Posterior cingulate gyrus (tissue), 11 donors: Measurements from ENCODE around the gene HERC5.
A peak's percentile ranks its signal among the peaks of the same experiment; 100 is the strongest.
"Not testable (repeated sequence)": the region's sequence is repeated elsewhere in the genome, so short reads cannot be mapped to it uniquely, and the experiment has no call there.

Experiments
- DNase-seq, 10 donors: peaks; one replicate each; pipeline versions ENCODE4 v3.0.0 to v3.0.0-alpha.2; 2020 to 2021; ENCODE audit warnings: mixed read lengths in 3 of 10
- intact Hi-C: fragments of 100-400 bp; cut with DNase I; formaldehyde crosslinking; loops from one replicate; pipeline ENCODE4 v1.15.1; 2023

HERC5 gene

DNA sequence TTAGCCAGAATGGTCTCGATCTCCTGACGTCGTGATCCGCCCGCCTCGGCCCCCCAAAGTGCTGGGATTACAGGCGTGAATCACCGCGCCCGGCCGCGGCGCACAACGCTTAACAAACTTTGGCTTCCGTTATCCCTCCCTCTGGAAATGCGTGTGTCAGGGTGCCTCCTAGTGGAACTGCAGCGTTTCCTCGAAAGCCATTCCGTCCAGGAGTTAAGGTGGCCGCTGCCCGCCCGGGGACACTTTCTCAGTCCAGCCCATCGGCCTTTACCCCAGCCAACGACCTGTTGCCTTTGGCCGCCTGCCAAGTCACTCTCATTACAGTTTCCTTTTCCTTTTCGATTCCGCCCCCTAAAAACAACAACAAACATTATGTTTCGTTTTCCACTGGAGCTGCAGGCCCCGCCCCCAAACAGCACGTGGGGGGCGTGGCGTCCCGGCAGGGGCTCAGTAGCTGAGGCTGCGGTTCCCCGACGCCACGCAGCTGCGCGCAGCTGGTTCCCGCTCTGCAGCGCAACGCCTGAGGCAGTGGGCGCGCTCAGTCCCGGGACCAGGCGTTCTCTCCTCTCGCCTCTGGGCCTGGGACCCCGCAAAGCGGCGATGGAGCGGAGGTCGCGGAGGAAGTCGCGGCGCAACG is at the start of gene HERC5:
HERC5 (plus strand) TSS at position 450 of the 637 bp plus-strand sequence; CDS start at position 601, 151 bp downstream.
- intact Hi-C loops, result loop anchor here (1.0 to 5.0 kb wide), 4 partner anchors 61 to 237 kb away; partner anchors contain the start of genes HERC6 and PPM1K
- peak; percentile 52 to 96 (median 72) for DNase-seq

DNA sequence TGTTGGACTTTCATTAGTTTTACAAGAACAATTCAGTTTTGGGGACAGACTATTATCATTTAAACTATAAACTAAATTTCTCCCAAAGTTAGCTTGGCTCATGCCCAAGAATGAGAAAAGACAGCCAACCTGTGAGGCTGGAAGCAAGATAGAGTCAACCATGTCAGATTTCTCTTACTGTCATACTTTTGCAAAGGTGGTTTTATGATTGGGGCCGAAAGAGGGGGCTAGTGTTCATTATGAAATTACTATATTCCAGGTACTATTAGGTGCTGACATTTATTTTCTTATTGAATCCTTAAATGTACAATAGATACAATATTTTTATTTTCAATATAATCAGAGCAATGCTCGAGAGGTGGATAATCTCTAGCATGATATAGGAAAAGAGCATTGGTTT is 47.7 kb upstream of the HERC5 start:
- intact Hi-C loops, result no loop called here
- DNase-seq, result no peak

DNA sequence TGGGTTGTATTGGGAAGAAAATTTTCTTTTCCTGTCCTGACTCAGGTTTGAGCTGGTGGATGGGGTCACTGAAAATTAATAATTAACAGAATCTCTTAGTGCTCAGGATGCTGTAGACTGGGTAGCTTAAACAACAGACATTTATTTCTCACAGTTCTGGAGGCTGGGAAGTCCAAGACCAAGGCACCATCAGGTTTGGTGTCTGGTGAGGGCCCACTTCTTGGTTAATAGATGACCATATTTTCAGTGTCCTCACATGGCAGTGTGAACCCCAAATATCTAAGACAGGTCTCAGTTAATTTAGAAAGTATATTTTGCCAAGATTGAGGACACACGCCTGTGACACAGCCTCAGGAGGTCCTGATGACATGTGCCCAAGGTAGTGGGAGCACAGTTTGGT is 47.1 kb upstream of the HERC5 start:
- intact Hi-C loops, result no loop called here
- DNase-seq, result no peak

DNA sequence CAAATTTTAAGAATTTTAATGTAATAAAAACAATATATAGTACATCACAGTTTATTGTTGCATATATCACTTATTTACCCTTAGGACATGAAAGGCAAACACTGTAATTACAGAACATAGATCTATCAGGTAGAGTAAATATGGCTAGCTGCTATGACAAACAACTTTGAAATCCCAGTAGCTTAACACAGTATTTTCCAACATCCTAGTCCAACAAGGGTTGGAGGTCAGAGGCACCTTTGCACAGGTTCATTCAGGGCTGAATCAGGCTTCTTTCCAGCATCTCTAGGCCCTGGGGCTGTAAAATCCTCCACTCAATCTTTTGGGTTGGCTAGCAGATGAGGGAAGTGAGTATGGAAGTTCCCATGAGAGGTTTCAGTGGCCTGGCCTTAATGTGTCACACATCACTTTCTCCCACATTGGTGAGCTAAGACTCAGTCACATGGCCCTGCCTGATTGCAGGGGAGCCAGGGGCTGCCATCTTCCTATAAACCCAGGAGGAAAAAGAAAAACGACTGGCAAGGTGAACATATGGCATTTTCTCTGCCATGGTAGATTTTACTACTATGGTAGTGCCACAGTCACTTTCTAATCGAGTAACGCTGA is 45.3 kb upstream of the HERC5 start:
- DNase-seq, result no peak
- intact Hi-C loops, result no loop called here

DNA sequence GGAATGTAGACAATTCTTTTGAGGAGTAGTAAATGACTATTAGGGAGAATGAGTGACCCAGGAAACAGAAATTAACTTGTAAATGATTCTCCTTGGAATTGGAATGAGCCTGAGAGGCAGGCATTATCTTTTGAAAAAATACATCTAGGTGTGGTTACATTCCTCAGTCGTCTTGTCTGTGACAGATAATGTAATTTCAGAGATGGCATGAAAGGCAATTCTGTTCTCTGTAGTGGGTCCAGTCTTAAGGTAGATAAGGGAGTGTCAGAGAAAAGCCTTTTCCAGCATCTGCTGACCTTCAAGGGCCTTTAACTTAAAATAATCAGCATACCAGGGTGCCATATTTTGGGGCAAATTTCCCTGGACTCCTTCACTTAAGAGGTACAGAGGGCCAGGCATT is 43.1 kb upstream of the HERC5 start:
- intact Hi-C loops, result loop anchor here (2.0 kb wide), 1 partner anchor 19 kb away; no protein-coding TSS in a partner anchor
- DNase-seq, result no peak

DNA sequence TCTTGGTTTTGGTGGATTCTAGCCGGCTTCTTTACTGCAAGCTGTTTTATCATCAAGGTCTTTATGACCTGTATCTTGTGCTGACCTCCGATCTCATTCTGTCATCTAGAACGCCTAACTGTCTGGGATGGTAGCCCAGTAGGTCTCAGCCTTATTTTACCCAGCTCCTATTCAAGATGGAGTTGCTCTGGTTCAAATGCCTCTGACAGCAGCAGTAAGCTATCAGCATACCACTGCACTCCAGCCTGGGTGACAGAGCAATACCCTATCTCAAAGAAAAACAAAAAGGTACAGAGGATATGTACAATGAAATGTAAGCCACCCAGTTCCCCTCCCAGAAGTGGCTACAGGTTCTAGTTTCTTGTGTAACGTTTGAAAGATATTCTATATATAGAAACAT is 42.2 kb upstream of the HERC5 start:
- intact Hi-C loops, result loop anchor here (2.0 kb wide), 1 partner anchor 18 kb away; no protein-coding TSS in a partner anchor
- DNase-seq, result no peak

DNA sequence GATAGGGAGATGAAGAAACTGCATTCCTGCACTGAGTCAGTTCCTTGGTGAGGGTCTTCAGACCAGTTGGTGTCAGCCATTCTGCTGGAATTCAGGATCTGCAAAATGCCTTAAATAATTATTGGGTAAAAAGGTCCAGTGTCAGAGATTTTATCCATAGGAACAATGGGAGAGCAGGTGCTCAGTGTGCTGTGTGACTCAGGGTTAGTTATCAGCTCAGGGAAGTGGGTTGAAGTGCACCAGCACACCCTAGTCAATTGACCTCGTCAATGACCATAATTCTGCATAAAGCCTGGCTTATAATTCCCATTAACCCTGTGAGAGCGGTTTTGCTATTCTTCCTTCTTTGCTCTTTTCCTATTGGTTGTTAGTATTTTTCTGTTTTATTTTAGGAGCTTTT is 40.9 kb upstream of the HERC5 start:
- no peak for DNase-seq
- intact Hi-C loops, result loop anchor here (2.0 kb wide), 1 partner anchor 17 kb away; no protein-coding TSS in a partner anchor

DNA sequence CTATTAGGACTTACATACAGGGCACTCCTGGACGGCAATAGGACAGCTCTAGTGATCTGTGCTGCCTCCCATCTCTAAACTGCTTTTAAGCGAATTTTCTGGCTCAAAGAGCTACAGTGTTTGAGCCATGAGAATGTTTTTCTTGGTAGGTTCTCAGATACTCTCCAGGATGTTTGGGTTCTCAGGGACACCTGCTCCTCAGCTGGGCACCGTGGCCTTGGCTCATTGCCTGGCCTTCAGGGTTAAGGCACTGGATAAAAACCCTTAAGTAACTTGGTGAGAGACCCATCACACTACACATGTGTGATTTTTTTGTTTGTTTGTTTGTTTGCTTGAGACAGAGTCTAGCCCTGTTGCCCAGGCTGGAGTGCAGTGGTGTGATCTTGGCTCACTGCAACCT is 38.5 kb upstream of the HERC5 start:
- intact Hi-C loops, result no loop called here
- no peak for DNase-seq

DNA sequence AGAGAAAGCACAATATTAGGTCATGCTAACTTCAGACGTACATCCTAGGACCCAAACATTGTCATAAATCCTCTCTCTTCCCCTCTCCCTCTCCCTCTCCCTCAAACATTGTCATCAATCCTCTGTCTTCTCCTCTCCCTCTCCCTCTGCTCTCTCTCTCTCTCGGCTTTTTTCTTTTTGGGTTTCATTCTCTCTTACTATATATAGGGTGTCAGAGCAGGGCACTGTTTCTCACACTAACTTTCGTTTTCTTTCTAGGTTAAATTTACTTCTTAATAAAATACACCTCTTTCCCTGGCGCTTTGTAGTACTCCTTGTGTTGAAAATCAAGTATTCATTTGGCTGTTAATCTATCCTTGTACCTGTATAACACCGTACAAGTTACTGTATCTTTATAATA is 37.0 kb upstream of the HERC5 start:
- DNase-seq, result no peak
- intact Hi-C loops, result no loop called here

DNA sequence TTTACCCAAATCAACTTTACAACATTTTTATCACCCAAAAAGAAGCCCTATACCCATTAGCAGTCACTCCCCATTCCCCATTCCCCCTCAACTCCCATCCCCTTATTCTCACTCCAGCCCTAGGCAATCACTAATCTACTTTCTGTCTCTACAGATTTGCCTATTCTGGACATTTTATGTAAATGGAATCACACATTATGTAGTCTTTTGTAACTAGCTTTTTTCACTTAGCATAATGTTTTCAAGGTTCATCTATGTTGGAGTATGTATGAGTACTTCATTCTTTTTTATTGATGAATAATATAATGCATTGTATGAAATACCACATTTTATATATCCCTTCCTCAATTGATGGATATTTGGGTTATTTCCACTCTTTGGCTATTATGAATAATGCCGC is 36.1 kb upstream of the HERC5 start:
- DNase-seq, result no peak
- intact Hi-C loops, result no loop called here

DNA sequence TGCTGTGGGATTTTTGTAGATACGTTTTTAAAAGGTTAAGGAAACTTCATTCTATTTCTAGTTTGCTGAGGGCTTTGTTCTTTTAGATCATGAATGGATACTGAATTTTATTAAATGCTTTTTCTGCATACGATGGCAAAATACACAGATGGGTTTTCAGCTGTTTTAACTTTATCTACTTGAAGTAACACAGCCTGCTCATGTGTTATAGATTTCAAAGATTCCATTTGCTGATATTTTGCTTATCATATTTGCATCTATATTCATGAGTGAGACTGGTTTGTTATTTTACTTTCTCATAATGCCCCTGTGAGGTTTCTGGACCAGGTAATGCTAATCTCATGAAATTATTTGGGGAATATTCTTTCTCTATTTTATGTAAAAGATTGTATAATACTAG is 34.5 kb upstream of the HERC5 start:
- intact Hi-C loops, result no loop called here

DNA sequence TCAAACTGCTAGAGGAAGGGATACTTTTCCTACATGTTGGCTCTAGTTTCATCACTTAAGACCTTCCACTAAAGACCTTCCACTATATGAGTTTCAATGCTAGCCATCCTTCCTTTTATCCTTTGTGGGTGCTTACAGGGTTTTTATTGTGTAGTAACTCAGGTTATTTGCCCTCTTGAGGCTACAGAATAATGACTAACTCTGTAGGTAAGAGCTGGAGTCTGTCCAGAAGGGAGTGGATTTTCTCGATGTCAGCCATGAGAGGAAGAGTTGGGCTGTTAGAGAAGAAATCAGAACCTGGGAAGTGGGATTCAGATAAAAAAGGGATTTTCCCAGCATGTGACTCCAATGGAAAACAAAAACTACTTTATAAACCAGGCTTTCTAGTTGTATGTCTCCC is 27.5 kb upstream of the HERC5 start:
- DNase-seq, result no peak
- intact Hi-C loops, result no loop called here

More for the DNA sequence above, 34.5 kb upstream of the HERC5 start:
- DNase-seq, result no peak

DNA sequence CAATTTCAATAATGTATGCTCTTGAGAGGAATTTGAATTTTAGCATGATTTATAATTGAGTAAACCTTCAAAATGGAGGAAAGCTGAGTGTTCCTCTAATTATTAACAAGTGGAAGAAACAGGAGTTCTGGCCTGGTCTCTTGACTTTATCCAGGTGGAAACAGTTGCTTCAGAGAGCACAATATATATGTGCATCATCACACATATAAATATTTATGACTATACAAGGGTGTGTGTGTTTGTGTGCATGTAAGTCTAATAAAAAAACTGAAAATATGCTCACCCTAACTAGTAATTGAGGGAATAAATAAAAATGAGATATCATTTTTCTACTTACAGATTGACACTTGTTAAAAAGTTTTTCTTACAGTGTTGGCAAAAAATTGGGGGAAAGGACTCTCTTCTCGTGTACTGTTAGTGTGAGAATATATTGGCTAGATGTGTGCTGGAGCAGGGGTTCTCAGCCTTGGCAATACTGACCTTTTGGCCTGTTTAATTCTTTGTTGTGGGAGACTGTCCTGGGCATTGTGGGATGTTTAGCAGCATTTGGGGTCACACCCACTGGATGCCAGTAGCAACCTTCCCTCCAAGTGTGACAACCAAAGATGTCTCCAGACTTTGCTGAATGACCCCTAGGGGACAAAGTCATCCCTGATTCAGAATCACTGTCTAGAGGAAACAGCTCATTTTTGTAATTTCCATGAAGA is 20.8 kb upstream of the HERC5 start:
- intact Hi-C loops, result no loop called here
- no peak for DNase-seq

DNA sequence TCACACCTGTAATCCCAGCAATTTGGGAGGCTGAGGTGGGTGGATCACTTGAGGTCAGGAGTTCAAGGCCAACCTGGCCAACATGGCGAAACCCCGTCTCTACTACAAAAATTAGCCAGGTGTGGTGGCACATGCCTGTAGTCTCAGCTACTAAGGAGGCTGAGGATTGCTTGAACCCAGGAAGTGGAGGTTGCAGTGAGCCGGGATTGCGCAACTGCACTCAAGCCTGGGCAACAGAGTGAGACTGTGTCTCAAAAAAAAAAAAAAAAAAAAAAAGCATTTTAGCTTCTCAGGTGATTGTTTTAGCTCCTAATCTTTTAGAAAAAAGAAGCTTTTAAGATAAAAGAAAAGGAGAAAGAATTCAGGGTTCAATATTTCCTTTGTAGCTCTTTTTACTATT is 19.0 kb upstream of the HERC5 start:
- DNase-seq, intact Hi-C loops: not testable (repeated sequence)

DNA sequence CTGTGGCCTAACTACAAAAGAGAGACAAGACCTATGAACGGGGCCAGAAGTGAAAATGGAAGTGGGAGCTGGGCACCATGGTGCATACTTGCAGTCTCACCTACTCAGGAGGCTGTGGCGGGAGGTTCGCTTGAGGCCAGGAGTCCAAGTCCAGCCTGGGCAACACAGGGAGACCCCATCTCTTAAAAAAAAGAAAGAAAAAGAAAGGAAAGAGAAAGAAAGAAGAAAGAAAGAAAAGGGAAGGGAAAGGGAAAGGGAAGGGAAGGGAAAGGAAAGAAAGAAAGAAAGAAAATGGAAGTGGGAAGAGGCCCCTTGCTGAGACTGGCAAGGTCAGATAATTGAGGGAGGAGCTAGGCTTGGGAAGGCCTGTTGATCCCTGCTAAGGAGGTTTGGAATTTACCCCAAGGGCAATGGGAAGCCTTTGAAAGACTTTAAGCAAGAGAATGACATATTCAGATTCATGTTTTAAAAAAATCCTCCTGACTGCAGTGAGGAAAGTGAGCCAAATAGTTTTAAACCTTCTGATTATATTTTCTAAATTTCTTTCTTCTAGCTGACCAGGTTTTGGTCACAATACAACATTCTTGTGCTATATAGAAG is 17.7 kb upstream of the HERC5 start:
- intact Hi-C loops, result no loop called here
- DNase-seq, result no peak

DNA sequence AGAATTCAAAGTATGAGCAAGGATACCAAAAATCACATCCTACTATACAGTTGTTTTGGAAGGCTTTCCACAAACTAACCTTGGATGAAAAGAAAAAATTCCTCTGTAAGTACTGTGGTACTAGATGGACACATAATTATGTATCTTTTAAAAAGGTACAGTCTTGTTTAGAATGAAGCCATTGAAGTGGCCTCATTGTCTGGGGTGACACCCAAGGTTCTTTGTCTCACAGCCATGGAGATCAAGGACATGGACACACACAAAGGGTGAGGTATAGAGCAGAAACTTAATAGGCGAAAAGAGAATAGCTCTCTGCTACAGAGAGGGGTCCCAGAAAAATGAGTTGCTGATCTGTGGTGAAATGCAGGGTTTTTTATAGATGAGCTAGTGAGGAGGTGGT is 16.8 kb upstream of the HERC5 start:
- intact Hi-C loops, result no loop called here
- no peak for DNase-seq

DNA sequence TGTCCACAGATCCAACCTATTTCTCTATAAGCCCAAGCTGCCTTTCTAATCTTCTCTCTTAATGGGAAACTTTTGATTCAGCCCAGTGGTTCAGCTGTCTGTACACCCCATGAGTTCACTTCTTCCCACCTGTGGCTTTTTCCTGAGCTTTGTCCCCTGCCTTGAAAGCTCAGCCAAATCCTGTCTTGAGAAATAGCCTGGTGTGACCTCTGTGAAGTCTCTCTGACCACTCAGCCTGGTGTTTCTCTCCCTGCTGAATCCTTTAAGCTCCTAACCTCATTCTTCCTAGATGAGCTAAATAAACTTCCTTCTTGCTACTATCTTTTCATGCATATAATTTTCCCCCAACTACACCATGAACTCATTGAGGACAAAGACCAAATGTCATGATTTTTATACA is 15.2 kb upstream of the HERC5 start:
- DNase-seq, result no peak
- intact Hi-C loops, result no loop called here

DNA sequence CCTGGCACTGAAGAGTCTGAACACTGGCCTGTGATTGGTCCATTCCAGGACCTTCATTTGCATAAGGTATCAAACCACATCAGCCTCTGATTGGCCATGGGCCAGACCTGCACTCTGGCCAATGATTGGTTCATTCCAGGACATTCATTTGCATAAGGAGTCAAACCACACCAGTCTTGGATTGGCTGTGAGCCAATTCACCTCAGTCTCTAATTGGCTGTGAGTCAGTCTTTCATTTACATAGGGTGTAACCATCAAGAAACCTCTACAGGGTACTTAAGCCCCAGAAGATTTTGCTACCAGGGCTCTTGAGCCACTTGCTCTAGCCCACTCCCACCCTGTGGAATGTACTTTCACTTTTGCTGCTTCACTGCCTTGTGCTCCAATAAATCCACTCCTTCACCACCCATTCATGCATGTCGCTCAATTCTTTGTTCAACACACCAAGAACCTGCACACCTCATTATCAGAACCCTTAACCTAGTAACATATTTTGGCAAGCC is 14.2 kb upstream of the HERC5 start:
- intact Hi-C loops, result no loop called here
- no peak for DNase-seq

DNA sequence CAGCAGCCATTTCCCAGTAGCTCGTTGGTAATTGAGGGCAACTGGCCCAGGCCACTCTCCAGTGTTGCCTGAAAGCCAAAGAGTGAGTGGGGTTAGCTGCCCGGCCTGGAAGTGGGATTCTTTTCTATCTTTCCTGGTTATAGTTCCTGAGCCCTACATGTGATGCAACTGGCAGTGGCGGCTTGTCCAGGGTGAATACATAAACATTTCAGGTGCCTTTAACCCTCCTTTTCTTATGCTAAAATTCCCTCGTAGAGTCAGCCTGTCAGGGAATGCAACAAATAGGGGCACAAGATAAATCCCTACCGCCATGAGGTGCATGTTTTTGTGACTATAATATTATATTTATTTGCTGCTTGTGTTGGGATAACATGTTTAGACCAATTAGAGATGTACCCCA is 13.4 kb upstream of the HERC5 start:
- intact Hi-C loops, result no loop called here
- DNase-seq, result no peak

DNA sequence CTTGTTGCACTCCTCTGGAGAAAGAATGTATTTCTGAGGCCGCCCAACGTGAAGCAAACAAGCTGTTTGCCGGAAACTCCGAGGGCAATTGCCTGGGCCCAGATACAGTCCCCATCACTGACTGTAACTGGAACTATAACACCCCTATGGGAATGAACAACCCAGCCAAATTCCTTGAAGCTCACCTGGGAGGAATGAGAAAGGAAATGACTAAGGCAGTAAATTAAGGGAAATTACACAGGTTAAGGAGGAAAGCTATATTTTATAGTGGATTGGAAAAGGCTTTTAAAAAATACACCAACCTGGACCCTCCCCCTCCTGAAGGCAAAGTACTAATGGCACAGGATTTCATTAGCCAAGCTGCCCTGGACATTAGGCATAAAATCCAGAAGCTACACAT is 11.7 kb upstream of the HERC5 start:
- intact Hi-C loops, result no loop called here
- DNase-seq, result no peak

DNA sequence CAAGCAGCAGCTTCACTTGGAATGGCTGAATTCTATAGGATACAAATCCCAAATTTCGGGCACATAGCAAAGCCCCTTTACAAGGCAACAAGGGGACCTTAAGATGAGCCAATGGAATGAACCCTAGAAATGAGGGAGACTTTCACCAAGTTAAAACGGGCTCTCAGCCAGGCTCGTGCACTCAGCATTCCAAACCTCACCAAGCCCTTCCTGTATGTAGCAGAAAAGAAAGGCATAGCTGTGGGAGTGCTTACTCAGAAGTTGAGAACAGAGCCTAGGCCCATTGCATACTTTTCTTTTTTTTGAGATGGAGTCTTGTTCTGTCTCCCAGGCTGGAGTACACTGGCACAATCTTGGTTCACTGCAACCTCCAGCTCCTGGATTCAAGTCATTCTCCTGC is 10.8 kb upstream of the HERC5 start:
- DNase-seq, result no peak
- intact Hi-C loops, result no loop called here
